A673 (cell line): ENCODE results near the gene KRTAP22-2. TPM values are rescaled to one million over a fixed set of nuclear protein-coding genes. Genes with fewer than 3 reads are reported as not detected.

ENCODE experiments used
- BruUV-seq: library from RNA; stranded (reverse); fragments of 400-500 nt; replicated peaks from 2 replicates; lab custom pipeline; 2021; lab: Mats Ljungman, UMichigan
- CTCF ChIA-PET: fragments of 300-600 bp; sonication (Branson Sonifier 250); formaldehyde crosslinking; loops from one replicate; lab custom pipeline; 2022; ENCODE audit warnings: antibody characterized with exemption; lab: Charles Lee
- POLR2A ChIA-PET: fragments of 300-600 bp; sonication (Branson Sonifier 250); formaldehyde crosslinking; loops from one replicate; lab custom pipeline; 2022; ENCODE audit warnings: antibody characterized with exemption; ENCODE audit not compliant: low non-redundant PET; lab: Charles Lee
- DNase-seq: peaks from one replicate; pipeline ENCODE4 v3.0.0-alpha.2; 2015; ENCODE audit warnings: low spot score
- H3K27ac ChIP-seq: fragments of 200-600 bp; sonication (generic); 2 replicates; pipeline ENCODE4 v1.5.1; 2016; ENCODE audit warnings: mixed run types, low read depth, mild to moderate bottlenecking, mixed read lengths, antibody characterized with exemption, low read length; ENCODE audit not compliant: poor library complexity, severe bottlenecking
- H3K27me3 ChIP-seq: fragments of 200-600 bp; sonication (generic); replicated peaks from 2 replicates; pipeline ENCODE4 v1.6.1; 2017; ENCODE audit warnings: mixed run types, low read depth, mild to moderate bottlenecking, mixed read lengths, antibody characterized with exemption, low read length; ENCODE audit not compliant: insufficient read depth, poor library complexity
- H3K36me3 ChIP-seq: fragments of 200-600 bp; sonication (generic); 2 replicates; pipeline ENCODE4 v1.6.1; 2016; ENCODE audit warnings: mixed run types, mild to moderate bottlenecking, mixed read lengths, antibody characterized with exemption, low read length; ENCODE audit not compliant: insufficient read depth, poor library complexity, severe bottlenecking
- H3K4me1 ChIP-seq: fragments of 200-600 bp; sonication (generic); 2 replicates; pipeline ENCODE4 v1.6.1; 2017; ENCODE audit warnings: mixed run types, mild to moderate bottlenecking, mixed read lengths, antibody characterized with exemption, low read length; ENCODE audit not compliant: insufficient read depth, poor library complexity, severe bottlenecking
- H3K4me3 ChIP-seq: fragments of 200-600 bp; sonication (generic); 2 replicates; pipeline ENCODE4 v1.5.1; 2016; ENCODE audit warnings: low read depth, mixed run types, mild to moderate bottlenecking, mixed read lengths, low read length; ENCODE audit not compliant: poor library complexity, severe bottlenecking
- H3K9me3 ChIP-seq: fragments of 200-600 bp; sonication (generic); 2 replicates; pipeline ENCODE4 v1.6.1; 2016; ENCODE audit warnings: mixed run types, low read depth, mild to moderate bottlenecking, mixed read lengths, antibody characterized with exemption, low read length; ENCODE audit not compliant: poor library complexity, severe bottlenecking
- EZH2 ChIP-seq: fragments of 200-600 bp; sonication (generic); IDR thresholded peaks from 2 replicates; pipeline ENCODE4 v1.6.1; 2017; ENCODE audit warnings: borderline replicate concordance, low read depth, mild to moderate bottlenecking, mixed read lengths, antibody characterized with exemption, low read length; ENCODE audit not compliant: poor library complexity, severe bottlenecking
- intact Hi-C: fragments of 100-400 bp; cut with micrococcal nuclease; formaldehyde crosslinking; loops from one replicate; pipeline ENCODE4 v1.10.0; 2022; ENCODE audit not compliant: unreplicated experiment
- total RNA-seq: library from RNA; stranded (reverse); gene quantifications from 2 replicates; pipeline ENCODE4 v1.2.3, GENCODE V29; 2021
- TF ChIP-seq, protein P1 (sequence below): fragments of 300-800, 200-600 bp; sonication (generic); conservative IDR thresholded peaks from 2 replicates; pipeline ENCODE4 v1.5.1; 2017; ENCODE audit warnings: low read depth, mild to moderate bottlenecking, antibody characterized with exemption, low read length, moderate library complexity, mixed read lengths

The KRTAP22-2 gene
- total RNA-seq, 1 experiment from 2014 or later, result not detected

DNA sequence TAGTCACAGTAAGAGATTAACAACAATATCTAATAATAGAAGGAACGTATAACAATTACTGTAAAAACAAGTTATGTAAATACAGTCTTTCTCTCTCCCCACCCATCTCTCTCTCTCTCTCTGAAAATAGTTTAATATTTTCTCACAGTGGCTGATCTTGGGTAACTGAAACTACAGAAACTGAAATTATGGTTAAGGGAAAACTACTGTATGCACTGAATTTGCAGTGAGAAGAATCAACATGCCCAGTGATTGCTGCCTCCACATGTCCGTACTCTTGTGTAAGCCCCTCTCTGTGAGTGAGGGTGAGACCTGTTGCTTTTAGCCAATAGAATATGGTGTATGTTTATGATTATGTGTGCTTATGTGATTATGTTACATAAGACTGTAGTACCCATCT is 21.9 kb upstream of the KRTAP22-2 start:
- no TSS peak for BruUV-seq
- no peak for DNase-seq

DNA sequence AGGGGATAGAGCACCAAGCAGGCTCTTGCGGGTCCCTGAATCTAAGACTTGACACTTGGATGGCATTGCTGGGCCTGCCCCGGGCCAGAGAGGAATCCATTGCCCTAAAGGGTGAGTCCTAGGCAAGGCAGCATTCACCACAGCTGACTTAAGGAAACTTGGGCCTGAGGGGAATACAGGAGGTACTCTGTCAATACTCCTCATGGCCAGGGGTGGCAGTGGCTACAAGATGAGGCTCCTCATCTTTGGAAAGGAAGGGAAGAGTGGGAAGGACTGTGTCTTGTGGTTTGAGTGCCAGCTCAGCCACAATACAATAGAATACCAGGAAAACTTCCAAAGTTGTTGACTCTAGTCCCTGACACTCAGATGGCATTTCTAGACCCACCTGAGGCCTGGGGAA is 15.8 kb upstream of the KRTAP22-2 start:
- no peak for DNase-seq
- H3K27ac ChIP-seq, result no peak overlapping the region

More for the DNA sequence above, 21.9 kb upstream of the KRTAP22-2 start:
- no peaks in the 10 kb centered on the region for H3K36me3 ChIP-seq
- no peak overlapping the region for H3K27ac ChIP-seq
- TF ChIP-seq EZH2, result no peak
- TF ChIP-seq, protein P1, sequence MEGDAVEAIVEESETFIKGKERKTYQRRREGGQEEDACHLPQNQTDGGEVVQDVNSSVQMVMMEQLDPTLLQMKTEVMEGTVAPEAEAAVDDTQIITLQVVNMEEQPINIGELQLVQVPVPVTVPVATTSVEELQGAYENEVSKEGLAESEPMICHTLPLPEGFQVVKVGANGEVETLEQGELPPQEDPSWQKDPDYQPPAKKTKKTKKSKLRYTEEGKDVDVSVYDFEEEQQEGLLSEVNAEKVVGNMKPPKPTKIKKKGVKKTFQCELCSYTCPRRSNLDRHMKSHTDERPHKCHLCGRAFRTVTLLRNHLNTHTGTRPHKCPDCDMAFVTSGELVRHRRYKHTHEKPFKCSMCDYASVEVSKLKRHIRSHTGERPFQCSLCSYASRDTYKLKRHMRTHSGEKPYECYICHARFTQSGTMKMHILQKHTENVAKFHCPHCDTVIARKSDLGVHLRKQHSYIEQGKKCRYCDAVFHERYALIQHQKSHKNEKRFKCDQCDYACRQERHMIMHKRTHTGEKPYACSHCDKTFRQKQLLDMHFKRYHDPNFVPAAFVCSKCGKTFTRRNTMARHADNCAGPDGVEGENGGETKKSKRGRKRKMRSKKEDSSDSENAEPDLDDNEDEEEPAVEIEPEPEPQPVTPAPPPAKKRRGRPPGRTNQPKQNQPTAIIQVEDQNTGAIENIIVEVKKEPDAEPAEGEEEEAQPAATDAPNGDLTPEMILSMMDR, result no peak
- H3K27me3 ChIP-seq, result no peaks in the 10 kb centered on the region
- H3K9me3 ChIP-seq, result no peaks in the 10 kb centered on the region
- ChIA-PET POLR2A (no interaction called here), CTCF (no interaction called here)
- intact Hi-C loops, result no loop called here
- no peak overlapping the region for H3K4me3 ChIP-seq
- H3K4me1 ChIP-seq, result no peaks in the 10 kb centered on the region

DNA sequence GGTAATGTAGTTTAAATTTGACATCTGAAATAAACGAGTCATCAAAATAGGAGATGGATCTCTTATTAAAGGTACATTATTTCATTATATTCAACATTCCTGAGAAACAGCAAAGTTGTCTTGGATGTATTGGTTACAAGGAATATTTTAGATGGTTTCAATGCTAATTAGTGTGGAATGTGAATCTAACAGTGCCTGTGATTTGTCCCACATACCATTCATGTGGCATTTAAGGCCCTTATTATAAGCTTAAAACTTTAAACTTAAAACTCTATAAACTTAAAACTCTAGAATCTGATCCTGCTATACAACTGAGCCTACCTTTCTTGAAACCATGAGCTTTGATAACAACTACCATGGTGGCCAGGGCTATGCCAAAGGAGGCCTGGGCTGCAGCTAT is 10.6 kb upstream of the KRTAP22-2 start, which contains the start of gene KRTAP22-1:
KRTAP22-1 (plus strand) TSS at position 301 of the 400 bp plus-strand sequence.
- no peak for TF ChIP-seq EZH2
- TF ChIP-seq, protein P1, result no peak
- Histone ChIP-seq H3K9me3 (peaks cover 11% of the 10 kb centered on the region), H3K27me3 (no peaks in the 10 kb centered on the region), H3K4me1 (no peaks in the 10 kb centered on the region), H3K4me3 (no peak within 1 kb of the TSS), H3K27ac (no peak within 1 kb of the TSS), H3K36me3 (no peaks in the 10 kb centered on the region)
- no peak for DNase-seq
- ChIA-PET POLR2A (no interaction called here), CTCF (no interaction called here)
- no TSS peak for BruUV-seq
- intact Hi-C loops, result no loop called here

More for the DNA sequence above, 15.8 kb upstream of the KRTAP22-2 start:
- H3K27me3 ChIP-seq, result no peaks in the 10 kb centered on the region
- no peaks in the 10 kb centered on the region for H3K4me1 ChIP-seq
- peaks cover 11% of the 10 kb centered on the region for H3K9me3 ChIP-seq
- POLR2A ChIA-PET, result no interaction called here
- no TSS peak for BruUV-seq
- no peak overlapping the region for H3K4me3 ChIP-seq
- CTCF ChIA-PET, result no interaction called here
- intact Hi-C loops, result no loop called here
- H3K36me3 ChIP-seq, result no peaks in the 10 kb centered on the region
- TF ChIP-seq, protein P1, result no peak
- no peak for TF ChIP-seq EZH2
